ENCODE measurements around the gene MED16. TPM values are rescaled to one million over a fixed set of nuclear protein-coding genes. Genes with fewer than 3 reads are reported as not detected.

The MED16 gene
- total and polyA plus RNA-seq, 2 experiments from 2014 or later, result 26.6 to 66.5 TPM

- no peak for TF ChIP-seq EZH2 (IDR thresholded peaks at IDR 0.05; ENCODE audit: insufficient read depth, poor library complexity, severe bottlenecking)
- TF ChIP-seq EZH2phosphoT487 (IDR thresholded peaks at IDR 0.05; ENCODE audit: insufficient read depth, low read depth), result no peak
- no peaks in the 10 kb centered on the region for H3F3A ChIP-seq (ENCODE audit: insufficient read depth)
- no peak for DNase-seq
- in situ Hi-C loops (cut with MboI), result no loop called here
- H3K4me2 ChIP-seq (ENCODE audit: unreplicated experiment), result no peak overlapping the region
- no peaks in the 10 kb centered on the region for H3K9me2 ChIP-seq (ENCODE audit: insufficient read depth)
- peaks cover 17% of the 10 kb centered on the region for H3K4me1 ChIP-seq (ENCODE audit: insufficient read depth)
- no peaks in the 10 kb centered on the region for H3K27me3 ChIP-seq (replicated peaks; ENCODE audit: insufficient read depth)
- H4K20me1 ChIP-seq (ENCODE audit: insufficient read depth), result no peaks in the 10 kb centered on the region
- no peak overlapping the region for H3K27ac ChIP-seq
- H3K9me3 ChIP-seq (ENCODE audit: low read depth), result no peaks in the 10 kb centered on the region
- 92 to 98% methylated on average over 16 to 46 of the region's 51 CpGs for WGBS, 2 experiments (ENCODE audit: low coverage in 1 of 2, low lambda C conversion rate in 2 of 2, missing lambda C conversion rate in 2 of 2)
- H3K79me2 ChIP-seq (ENCODE audit: insufficient read depth), result peaks cover 64% of the 10 kb centered on the region
- 0 out of 2 replicates have a peak, but pooled peaks cover 4% of the 10 kb centered on the region for H3K36me3 ChIP-seq (ENCODE audit: low read depth)
- no peak overlapping the region for H2AFZ ChIP-seq
- no peak overlapping the region for H3K4me3 ChIP-seq
- no peak overlapping the region for H3K9ac ChIP-seq
Measured at GRCh38 chr19:929203-929890, 36.4 kb upstream of the MED16 start.

- H3K36me3 ChIP-seq (ENCODE audit: low read depth), result 0 out of 2 replicates have a peak, but pooled peaks cover 4% of the 10 kb centered on the region
- no peaks in the 10 kb centered on the region for H4K20me1 ChIP-seq (ENCODE audit: insufficient read depth)
- H3K79me2 ChIP-seq (ENCODE audit: insufficient read depth), result peaks cover 57% of the 10 kb centered on the region
- no peak overlapping the region for H3K27ac ChIP-seq
- H3F3A ChIP-seq (ENCODE audit: insufficient read depth), result no peaks in the 10 kb centered on the region
- H3K9ac ChIP-seq, result no peak overlapping the region
- H3K4me1 ChIP-seq (ENCODE audit: insufficient read depth), result peaks cover 11% of the 10 kb centered on the region
- whole genome bisulfite sequencing, 2 experiments (ENCODE audit: low coverage in 1 of 2, low lambda C conversion rate in 2 of 2, missing lambda C conversion rate in 2 of 2), result 96 to 97% methylated on average over 12 to 18 of the region's 18 CpGs
- no peaks in the 10 kb centered on the region for H3K27me3 ChIP-seq (replicated peaks; ENCODE audit: insufficient read depth)
- TF ChIP-seq EZH2phosphoT487 (IDR thresholded peaks at IDR 0.05; ENCODE audit: insufficient read depth, low read depth) (no peak), EZH2 (IDR thresholded peaks at IDR 0.05; ENCODE audit: insufficient read depth, poor library complexity, severe bottlenecking) (no peak)
- no peaks in the 10 kb centered on the region for H3K9me3 ChIP-seq (ENCODE audit: low read depth)
- no peak for DNase-seq
- in situ Hi-C loops (cut with MboI), result no loop called here
- H3K4me2 ChIP-seq (ENCODE audit: unreplicated experiment), result no peak overlapping the region
- H3K9me2 ChIP-seq (ENCODE audit: insufficient read depth), result no peaks in the 10 kb centered on the region
- H3K4me3 ChIP-seq, result no peak overlapping the region
- no peak overlapping the region for H2AFZ ChIP-seq
Measured at GRCh38 chr19:928471-929202, 35.6 kb upstream of the MED16 start.

- in situ Hi-C loops (cut with MboI), result no loop called here
- Histone ChIP-seq H3K4me2 (ENCODE audit: unreplicated experiment) (peak overlapping the region; percentile 45), H3K9me3 (ENCODE audit: low read depth) (no peaks in the 10 kb centered on the region), H3K27ac (no peak overlapping the region), H3K4me3 (0 out of 2 replicates have a peak overlapping the region, but pooled peaks have one; percentile 78), H3F3A (ENCODE audit: insufficient read depth) (no peaks in the 10 kb centered on the region), H3K27me3 (replicated peaks; ENCODE audit: insufficient read depth) (no peaks in the 10 kb centered on the region), H3K9ac (no peak overlapping the region; the same call in 1 of the 2 replicates), H2AFZ (no peak overlapping the region), H3K36me3 (ENCODE audit: low read depth) (0 out of 2 replicates have a peak, but pooled peaks cover 4% of the 10 kb centered on the region), H3K9me2 (ENCODE audit: insufficient read depth) (no peaks in the 10 kb centered on the region), H3K79me2 (ENCODE audit: insufficient read depth) (peaks cover 53% of the 10 kb centered on the region), H3K4me1 (ENCODE audit: insufficient read depth) (peaks cover 6% of the 10 kb centered on the region; the same call in 1 of the 2 replicates), H4K20me1 (ENCODE audit: insufficient read depth) (no peaks in the 10 kb centered on the region)
- 79 to 80% methylated on average over 11 to 12 of the region's 12 CpGs for WGBS, 2 experiments (ENCODE audit: low coverage in 1 of 2, low lambda C conversion rate in 2 of 2, missing lambda C conversion rate in 2 of 2)
- TF ChIP-seq EZH2 (IDR thresholded peaks at IDR 0.05; ENCODE audit: insufficient read depth, poor library complexity, severe bottlenecking) (no peak), EZH2phosphoT487 (IDR thresholded peaks at IDR 0.05; ENCODE audit: insufficient read depth, low read depth) (no peak)
- no peak for DNase-seq
Measured at GRCh38 chr19:927780-928401, 34.9 kb upstream of the MED16 start.

GRCh38 chr19:927351-927779 lies 34.4 kb upstream of the MED16 start:
- no peaks in the 10 kb centered on the region for H4K20me1 ChIP-seq (ENCODE audit: insufficient read depth)
- H3K36me3 ChIP-seq (ENCODE audit: low read depth), result 0 out of 2 replicates have a peak, but pooled peaks cover 4% of the 10 kb centered on the region
- no peaks in the 10 kb centered on the region for H3K9me2 ChIP-seq (ENCODE audit: insufficient read depth)
- H2AFZ ChIP-seq, result no peak overlapping the region
- H3K4me3 ChIP-seq, result peak overlapping the region; percentile 78
- peak overlapping the region; percentile 31; the same call in 1 of the 2 replicates for H3K27ac ChIP-seq
- H3K27me3 ChIP-seq (replicated peaks; ENCODE audit: insufficient read depth), result no peaks in the 10 kb centered on the region
- 0 out of 2 replicates have a peak, but pooled peaks cover under 1% of the 10 kb centered on the region for H3K4me1 ChIP-seq (ENCODE audit: insufficient read depth)
- WGBS, 2 experiments (ENCODE audit: low coverage in 1 of 2, low lambda C conversion rate in 2 of 2, missing lambda C conversion rate in 2 of 2), result 13 to 50% methylated on average over 4 to 14 of the region's 15 CpGs
- no peaks in the 10 kb centered on the region for H3F3A ChIP-seq (ENCODE audit: insufficient read depth)
- no peak for DNase-seq
- peak overlapping the region; percentile 80 for H3K9ac ChIP-seq
- no peaks in the 10 kb centered on the region for H3K9me3 ChIP-seq (ENCODE audit: low read depth)
- TF ChIP-seq EZH2 (IDR thresholded peaks at IDR 0.05; ENCODE audit: insufficient read depth, poor library complexity, severe bottlenecking), result no peak
- TF ChIP-seq EZH2phosphoT487 (IDR thresholded peaks at IDR 0.05; ENCODE audit: insufficient read depth, low read depth), result no peak
- peaks cover 53% of the 10 kb centered on the region for H3K79me2 ChIP-seq (ENCODE audit: insufficient read depth)
- in situ Hi-C loops (cut with MboI), result no loop called here
- peak overlapping the region; percentile 82 for H3K4me2 ChIP-seq (ENCODE audit: unreplicated experiment)
